GM15510 (cell line): ENCODE data around the gene IL13RA1.

Experiments used
- POLR2A ChIP-seq: IDR thresholded peaks from 3 replicates; pipeline ENCODE4 v1.6.1; 2011; ENCODE audit warnings: borderline replicate concordance; ENCODE audit not compliant: insufficient read length; ENCODE audit errors: extremely low read depth

The IL13RA1 gene

DNA sequence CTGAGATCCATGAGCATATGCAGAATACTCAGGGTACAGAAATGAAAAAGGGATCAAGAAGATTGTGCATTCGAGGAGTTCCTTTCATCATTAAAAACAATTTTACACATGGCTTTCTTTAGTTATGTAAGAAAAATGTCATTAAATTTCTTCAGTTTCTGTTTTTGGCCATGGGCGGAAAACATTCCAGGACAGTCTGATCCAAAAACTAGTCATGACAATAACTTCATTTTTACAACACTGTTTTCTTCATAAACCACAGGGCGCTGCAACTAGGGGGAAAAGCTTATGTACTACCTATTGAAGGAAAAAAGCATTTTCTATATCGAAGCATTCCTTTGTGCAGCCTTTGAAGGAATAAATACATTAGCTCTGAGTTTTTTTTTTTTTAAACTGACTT is 28.2 kb downstream of the IL13RA1 start:
- TF ChIP-seq POLR2A = no peak

DNA sequence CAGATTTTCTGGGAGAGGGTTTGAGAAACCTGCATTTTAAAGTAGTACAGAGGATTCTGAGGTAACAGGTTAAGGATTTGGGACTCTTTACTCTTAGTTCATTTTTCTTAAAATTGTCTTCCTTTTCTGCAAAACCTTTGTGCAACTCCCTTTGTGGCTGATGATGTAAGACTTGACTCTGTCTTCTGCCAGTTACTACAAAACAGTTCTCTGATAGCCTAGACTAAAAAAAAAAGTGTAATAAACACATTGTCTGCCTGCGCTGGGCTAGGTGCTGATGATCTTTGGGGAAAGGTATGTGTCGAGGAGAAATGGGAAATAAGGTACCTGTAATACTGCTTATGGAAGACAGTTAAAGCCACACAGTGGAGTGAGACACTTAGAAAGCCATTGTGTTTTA is 28.7 kb downstream of the IL13RA1 start:
- TF ChIP-seq POLR2A = no peak

DNA sequence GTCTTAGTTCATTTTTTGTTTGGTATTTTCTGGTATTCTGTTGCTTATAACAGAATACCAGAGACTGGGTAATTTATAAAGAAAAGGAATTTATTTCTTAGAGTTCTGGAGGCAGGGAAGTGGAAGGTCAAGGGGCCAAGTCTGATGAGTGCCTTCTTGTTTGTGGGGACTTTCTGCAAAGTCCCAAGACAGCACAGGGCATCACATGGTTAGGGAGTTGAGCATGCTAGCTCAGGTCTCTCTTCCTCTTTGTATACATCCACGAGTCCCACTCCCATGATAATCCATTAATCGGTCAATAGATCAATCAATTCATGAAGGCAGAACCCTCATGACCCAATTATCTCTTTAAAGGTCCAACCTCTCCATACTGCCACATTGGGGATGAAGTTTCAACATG is 31.1 kb downstream of the IL13RA1 start:
- TF ChIP-seq POLR2A = no peak

DNA sequence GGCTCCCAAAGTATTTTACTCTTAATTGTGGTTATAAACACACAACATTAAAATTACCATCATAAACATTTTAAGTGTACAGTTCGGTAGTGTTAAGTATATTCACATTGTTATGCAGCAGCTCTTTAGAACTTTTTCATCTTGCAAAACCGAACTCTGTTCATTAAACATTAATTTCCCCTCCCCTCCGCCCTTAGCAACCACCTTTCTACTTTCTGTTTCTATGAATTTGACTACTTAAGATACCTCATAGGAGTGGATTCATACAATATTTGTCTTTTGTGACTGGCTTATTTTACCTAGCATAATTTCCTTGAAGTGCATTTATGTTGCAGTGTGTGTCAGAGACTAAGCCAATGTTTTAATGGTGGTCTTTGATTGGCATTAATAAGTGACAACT is 32.6 kb downstream of the IL13RA1 start:
- TF ChIP-seq POLR2A = no peak

DNA sequence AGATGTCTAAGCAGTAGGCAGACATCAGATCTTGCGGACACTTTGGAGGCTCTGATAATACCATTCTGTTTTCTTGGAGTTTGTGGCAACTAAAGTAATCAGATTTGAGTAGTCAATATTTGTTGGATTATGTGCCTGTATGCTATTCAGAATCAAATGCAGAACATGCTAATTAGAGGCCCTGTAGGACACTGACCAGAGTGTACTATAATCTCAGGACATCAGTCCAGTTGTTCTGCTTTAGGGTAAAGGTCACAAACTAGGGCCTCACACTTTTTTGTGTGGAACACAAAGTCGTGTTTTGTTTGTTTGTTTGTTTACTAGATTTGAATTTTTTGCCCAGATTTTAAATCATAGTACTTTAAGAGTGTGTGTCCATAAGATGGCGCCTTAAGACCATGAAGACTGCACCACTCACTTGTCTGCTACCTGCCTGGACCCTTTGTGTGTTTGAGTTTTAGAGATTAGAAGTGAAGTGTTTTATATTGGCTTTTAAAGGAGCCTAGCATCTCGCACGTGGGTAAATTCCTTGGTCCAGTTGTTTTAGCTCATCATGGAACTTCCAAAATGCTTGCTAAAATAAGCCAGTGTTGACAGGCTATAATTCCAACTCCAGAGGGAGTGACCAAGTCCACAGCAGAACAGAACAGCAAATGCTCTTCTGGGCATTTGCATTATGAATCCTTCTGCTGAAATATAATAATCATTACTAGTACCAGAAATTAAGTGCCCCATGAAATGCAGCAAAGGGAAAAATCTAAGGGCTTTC is 34.7 kb downstream of the IL13RA1 start:
- no peak for TF ChIP-seq POLR2A

DNA sequence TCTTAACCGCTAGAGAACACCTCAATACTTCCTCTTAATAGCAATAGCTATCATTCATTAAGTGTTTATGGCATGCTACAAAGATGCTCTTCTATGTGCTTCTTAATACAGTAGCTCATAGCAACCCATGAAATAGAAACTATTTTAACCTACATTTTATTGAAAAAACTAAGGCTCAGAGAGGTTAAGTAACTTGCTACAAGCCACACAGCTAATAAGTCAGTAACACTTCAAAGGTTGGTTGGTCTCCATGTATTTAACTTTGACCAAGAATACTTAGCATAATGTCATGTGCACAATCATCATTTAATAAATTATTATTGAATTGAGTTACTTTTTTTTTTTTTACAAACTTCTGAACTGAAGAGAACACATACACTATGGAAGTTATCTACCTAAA is 36.1 kb downstream of the IL13RA1 start:
- no peak for TF ChIP-seq POLR2A

DNA sequence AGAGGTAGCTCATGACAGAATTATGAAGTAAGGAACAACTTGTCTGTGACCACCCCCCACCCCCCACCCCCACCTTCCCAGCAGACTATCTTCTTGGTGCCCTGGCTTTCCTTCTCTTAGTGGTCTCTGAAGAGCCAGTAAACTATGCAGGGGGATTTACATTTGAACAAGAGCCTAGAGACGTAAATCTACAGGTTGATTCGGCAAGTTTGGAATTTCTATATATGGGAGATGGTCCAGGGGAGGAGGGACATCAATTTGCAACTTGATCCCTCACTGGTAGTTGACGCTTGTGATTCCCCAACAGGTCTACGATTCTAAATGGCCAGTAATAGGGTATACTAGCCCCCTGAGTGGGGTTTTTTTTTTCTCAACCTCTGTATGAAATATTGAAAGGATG is 36.7 kb downstream of the IL13RA1 start:
- no peak for TF ChIP-seq POLR2A

DNA sequence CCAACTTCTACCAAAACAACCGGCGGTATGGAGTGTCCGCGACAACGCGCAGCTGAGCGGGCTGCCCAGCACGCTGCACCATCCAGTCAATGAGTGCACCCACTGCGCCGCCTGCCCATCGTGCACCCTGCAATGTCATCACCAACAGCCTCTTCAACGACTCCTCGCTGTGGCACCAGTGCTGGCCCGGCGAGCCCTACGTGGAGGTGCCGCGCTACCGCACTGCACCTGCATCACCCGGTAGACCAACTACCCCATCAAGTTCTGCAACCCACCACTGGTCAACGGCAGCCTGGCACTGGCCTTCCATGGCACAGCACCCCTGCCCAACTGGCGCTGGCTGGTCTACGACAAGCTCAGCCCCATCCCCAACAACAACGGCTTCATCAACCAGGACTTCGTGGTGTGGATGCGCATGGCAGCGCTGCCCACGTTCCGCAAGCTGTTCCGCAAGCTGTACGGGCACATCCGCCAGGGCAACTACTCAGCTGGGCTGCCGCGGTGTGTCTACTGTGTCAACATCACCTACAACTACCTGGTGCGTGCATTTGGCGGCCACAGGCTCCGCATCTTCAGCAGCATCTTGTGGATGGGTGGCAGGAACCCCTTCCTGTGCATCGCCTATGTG is 42.8 kb downstream of the IL13RA1 start:
- no peak for TF ChIP-seq POLR2A

DNA sequence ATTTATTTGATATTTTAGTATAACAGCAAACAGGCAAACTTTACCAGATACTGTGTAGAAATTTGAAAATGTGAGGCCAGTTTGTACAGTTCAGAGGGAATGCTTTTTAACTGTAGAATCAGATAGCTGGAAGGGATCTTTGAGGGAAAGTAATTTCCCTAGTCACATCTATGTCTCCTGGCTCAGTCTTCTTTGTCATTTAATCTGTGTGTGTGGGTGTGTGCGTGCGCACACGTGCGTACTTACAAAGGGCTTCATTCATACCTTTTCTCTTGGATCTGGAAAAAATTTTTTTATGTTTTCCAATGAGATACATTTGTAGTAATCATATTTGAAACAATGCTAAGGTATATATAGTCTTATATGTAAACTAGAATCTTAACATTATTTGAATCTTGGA is 44.6 kb downstream of the IL13RA1 start:
- no peak for TF ChIP-seq POLR2A

DNA sequence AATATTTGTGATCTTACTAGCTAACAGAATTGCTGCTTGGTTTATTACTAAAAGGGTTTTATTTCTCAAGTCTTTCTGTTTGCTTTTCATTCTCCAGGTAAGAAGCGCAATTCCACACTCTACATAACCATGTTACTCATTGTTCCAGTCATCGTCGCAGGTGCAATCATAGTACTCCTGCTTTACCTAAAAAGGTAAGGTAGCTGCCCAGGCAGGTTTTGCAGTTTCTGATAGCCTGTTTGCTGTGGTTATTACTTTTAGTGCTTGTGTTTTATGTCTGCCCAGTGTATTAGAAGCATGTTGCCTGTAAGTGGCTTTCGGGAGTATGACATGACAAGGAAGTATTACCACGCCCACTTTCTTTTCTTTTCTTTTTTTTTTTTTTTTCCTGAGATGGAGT is 46.4 kb downstream of the IL13RA1 start:
- TF ChIP-seq POLR2A = no peak

DNA sequence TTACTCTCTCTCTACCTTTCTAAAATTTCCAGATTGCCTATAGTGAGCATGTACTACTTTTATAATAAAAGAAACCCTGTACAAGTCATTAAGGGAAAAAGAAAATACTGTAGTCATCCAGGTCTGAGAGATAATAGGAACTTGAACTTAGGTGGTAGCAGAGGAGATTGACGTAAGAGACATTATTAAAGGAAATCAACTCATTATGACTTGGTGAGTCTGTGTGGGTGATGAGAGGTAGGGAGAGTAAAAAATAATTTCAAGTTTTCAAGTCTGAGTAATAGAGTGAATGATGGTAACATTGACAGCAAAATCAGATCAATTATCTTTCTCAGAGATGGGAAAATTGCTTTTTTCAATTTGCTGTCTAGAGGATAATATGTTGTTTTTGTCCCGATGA is 52.2 kb downstream of the IL13RA1 start:
- TF ChIP-seq POLR2A = no peak

DNA sequence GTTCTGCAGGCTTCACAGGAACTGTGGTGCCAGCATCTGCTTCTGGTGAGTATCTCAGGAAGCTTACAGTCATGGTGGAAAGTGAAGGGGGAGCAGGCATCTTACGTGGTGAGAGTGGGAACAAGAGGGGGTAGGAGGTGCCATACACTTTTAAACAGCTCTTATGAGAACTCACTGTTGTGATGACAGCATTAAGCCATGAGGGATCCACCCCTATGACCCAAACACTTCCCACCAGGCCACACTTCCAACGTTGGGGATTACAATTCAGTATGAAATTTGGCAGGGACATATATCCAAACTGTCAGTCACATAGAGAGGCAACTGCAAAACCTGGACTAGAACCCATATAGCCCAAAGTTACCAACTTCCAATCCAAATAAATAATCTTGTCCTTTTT is 53.1 kb downstream of the IL13RA1 start:
- TF ChIP-seq POLR2A = no peak

DNA sequence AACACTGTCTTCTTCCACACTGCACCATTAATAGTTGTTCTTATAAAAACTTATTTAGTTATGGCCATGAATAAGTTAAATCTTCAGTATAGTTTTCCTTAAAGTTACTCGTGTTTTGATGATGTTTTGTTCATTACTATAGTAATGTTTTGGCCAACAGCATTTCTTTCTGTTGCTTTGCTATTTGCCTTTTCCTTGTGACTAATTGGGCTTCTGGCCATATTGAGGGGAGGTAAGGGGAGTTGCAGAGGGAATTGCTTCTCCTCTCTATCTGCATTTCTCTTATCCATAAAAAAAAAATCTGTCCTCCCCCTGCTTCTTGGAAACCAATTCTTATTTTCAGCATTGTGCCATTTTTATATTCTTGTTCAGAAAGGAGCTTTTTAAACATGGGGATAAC is 53.5 kb downstream of the IL13RA1 start:
- no peak for TF ChIP-seq POLR2A

DNA sequence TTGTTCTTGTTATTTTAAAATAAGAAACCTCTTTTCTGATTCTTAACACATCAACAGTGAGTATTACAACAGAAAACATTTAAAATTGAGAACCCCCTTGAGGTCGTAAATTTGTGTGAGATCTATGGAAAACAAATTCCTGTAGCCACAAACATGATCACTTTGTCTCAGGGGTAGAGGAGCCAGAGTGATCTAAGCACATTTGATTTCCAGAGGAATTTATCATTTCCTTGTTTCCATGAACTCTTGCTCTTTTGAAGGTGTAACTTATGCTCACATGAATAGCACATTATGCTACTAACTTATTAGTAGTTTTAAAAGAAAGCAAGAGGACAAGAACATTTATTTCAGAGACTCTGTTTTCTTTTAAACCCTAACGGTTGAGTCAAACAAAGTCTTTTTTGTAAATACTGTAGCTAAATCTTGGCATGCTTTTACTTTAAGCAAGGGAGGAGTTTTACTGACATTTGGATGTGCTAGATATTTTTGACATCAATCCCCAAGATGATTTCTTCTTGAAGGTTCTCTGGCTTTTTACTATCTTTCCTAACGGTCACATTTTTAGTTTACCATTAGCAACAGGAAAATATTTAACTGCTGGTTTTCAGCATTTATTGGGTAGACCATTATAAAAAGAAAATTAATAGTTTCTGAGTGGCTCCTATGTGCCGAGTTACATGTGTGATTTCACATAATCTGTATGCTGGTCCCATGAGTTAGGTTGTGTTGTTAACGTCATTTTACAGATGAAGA is 68.3 kb downstream of the IL13RA1 start:
- TF ChIP-seq POLR2A = no peak

DNA sequence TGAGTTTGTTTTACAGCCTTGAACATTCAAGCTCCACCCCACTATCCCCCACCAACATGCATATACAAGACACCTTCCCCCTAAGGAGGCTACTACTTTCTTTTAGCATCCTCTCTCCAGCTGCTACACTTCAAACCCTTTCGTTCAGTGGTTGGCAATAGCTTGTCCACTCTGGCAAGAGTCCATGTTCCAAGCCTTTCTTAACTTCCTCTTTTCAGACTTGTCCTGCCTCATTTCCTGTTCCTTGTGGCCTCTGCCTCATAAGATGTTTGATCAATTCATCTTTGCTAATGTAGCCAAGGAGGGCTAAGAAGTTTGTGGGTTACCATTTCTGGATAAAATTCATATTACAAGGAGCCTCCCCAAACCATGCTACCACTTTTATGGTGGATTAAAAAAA is 75.5 kb downstream of the IL13RA1 start:
- no peak for TF ChIP-seq POLR2A
